Activated CD4-positive, alpha-beta T cell treated with anti-CD3 and anti-CD28 coated beads for 48 hours (primary cell): ENCODE measurements around the gene SH3PXD2A.
A peak's percentile ranks its signal among the peaks of the same experiment; 100 is the strongest.

ENCODE experiments used
- DNase-seq: peaks from one replicate; pipeline ENCODE4 v3.0.0-alpha.2; 2020

The SH3PXD2A gene

DNA sequence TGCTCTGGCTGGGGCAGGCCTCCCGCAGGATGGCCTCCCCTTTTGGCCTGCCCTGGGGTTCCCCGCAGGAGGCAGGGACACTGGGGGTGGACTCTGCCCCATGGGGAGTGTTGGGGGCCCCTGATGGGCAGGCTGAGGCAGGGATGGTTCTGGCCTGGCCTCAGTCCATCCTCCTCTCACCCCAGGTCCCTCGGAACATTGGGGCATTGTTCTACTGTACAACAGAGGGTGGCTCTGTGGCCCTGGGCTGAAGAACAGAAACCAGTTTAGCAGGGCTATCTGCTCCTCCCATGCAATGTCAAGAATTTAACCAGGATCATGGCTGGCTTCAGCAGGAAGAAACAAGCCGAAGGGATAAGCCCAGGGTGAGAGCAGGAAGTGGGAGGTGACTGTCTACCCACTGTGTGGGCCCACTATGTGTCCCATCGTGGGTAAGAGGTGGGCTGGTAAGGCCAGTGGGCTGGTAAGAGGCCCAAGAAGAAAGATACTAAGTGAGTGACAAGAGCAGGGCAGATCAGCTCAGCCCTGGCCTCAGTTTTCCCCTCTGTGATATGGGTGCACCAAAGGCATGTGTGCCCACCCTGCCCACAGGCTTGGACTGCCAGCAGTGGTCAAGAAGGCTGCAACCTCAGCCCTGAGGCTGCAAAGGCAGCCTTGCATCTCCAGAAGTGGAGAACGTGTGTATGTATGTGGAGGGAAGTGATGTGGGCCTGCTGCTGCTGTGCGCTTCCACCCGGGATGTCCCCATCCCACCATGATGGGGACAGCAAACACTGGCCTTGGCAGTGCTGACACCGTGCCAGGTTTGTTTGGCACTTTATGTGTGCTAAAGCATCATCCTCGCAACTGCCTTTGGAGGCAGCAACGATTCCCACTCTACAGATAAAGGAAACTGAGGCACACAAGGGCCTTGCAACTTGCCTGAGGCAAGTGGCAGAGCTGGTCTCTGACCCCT lies 138.9 kb downstream of the SH3PXD2A start:
- no peak for DNase-seq

DNA sequence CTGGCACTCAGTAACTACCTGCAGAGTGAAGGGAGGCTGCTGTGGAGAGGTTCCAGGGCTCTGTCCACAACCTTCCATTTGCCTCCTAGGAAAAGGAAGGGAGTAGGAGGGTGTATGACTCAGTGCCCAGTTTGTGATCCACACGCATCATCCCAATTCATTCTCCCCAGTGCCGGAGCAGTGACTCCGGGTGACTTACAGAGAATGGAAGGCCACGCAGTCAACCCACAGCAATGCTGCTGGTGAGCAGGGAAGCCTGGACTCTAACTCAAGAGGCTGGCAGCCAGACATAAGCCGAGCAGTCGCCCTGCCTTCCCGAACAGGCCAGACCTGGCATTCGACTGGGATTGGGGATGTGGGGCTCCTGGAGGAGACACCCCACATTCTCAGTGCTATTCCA lies 139.9 kb downstream of the SH3PXD2A start:
- DNase-seq: no peak

DNA sequence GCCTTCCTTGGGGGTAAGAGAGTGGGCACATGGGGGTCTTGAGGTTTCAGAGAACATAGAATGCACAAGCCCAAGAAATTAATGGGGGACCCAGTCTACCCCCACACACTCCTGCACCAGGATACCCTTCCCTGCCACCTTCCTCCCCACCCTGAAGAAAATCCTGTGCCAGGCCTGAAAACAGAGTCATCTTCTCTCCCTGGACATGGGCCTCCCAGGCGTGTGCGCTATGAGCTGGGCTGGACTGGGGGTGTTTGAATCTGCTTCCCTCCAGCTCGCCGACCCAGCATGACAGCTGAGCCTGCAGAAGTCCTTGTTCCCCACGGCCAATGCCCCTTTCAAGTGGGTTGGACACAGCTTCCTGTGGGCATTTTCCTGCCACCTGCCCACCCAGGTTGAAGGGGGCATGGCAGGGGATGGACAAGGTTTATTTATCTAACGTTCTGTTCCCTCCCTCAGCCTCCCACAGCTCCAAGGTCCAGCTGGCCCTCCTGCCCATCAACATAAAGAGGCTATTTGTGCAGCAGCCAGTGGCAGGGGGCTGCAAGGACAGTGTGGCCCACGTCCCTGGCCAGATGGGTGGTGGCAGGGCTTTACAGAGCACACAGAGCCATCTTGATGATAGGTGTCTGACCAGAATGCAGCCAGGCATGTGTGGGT lies 141.0 kb downstream of the SH3PXD2A start:
- DNase-seq: no peak

DNA sequence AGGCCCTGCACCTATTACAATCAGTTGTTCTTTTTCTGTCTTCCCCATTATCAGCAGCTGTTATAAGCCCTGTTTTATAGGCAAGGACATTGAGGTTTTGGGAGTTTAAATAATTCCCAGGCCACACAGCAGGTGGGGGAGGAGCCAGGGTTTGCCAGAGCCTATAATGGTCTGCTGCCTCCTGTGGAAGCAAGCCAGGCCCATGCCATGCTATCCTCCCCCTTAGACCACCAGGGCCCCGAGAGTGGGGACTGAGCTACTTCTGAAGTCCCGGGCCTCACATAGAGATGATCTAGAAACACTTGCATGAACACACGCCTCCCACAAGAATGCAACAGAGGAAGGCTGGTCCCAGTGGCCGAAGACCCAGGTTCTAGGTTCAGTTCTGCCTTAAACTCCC lies 141.7 kb downstream of the SH3PXD2A start:
- no peak for DNase-seq

DNA sequence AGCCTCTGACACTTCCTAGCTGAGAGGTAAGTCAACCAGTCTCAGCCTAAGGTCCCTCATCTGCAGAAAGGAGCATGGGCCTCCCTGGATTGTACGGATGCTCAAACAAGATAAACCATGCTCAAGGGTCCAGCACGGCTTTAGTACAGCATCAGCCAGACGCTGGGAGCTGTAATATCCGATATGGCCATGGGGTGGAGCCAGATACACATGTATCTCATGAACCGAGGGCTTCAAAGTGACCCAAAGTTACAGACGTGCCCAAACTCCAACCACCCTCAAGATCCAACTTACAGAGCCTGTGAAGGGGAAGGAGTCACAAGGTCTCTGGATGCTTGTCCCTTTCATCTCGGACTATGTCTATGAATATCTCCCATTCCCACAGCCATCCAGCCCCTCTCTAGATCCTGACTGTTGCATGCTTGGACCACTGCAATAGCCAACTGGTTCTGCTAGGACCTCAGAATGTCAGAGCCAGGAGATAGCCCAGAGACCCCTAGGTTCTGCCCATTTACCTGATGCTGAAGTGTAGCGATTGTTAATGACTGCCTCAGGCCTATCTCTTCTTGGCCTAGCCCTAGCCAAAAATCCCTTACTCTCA lies 142.4 kb downstream of the SH3PXD2A start:
- DNase-seq: peak; percentile 89

DNA sequence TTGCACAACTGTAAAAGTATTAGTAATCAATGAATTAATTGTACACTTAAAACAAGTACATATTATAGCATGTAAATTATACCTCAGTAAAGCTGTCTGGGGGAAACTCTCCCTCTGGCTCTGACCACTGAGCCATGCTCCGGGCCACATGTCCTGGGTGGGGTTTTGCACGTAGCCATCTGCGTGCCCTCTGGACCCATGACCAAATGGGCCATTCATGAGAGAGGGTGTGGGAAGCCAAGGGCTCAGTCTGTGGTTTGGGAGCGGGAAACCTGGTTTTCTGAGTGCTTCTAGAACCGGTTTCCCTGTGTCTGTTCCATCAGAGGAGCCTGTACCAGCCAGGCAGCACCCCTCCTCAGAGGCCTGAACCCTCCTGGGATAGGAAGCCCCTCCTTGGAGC lies 143.2 kb downstream of the SH3PXD2A start:
- no peak for DNase-seq

DNA sequence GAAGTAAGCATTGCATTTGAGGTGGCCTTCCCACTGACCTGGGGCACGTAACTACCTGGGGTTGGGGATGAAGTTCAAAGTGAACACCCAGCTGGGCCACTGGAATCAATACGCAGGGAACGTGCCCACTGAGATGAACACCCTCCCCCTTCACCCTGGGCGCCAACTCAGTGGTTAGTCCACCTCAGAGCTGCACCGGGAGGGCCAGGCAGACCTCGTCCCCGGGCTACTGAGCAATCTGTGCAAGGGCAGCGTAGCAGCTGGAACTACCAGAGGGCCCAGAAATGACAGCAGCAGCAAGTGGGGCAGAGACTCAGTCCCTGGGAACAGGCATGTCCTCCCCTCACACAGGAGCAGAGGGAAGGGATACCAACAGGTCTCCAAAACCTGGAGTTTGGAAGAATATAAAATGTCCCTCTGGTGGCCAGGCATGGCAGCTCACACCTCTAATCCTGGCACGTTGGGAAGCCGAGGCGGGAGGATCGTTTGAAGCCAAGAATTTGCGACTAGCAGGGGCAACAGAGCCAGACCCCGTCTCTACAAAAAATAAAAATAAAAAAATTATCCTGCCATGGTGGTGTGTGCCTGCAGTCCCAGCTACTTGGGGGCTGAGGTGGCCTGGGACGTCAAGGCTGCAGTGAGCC lies 143.9 kb downstream of the SH3PXD2A start:
- no peak for DNase-seq

DNA sequence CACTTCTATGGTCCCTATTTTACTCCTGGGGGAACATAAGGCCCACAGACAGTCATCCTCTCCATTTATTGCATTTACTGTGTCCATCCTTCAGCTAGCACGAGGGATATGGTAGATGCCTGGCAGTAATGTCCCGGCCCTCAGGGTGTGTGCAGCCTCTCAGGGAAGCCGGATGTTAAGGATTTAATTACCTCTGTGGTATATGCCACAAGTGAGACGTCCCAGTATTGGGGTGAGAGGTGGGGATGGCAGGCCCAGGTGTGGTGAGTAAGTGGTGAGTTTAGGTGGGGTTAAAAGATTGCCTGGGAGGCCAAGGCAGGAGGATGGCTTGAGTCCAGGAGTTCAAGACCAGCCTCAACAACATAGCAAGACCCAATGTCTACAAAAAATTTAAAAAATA lies 144.9 kb downstream of the SH3PXD2A start:
- DNase-seq: no peak

DNA sequence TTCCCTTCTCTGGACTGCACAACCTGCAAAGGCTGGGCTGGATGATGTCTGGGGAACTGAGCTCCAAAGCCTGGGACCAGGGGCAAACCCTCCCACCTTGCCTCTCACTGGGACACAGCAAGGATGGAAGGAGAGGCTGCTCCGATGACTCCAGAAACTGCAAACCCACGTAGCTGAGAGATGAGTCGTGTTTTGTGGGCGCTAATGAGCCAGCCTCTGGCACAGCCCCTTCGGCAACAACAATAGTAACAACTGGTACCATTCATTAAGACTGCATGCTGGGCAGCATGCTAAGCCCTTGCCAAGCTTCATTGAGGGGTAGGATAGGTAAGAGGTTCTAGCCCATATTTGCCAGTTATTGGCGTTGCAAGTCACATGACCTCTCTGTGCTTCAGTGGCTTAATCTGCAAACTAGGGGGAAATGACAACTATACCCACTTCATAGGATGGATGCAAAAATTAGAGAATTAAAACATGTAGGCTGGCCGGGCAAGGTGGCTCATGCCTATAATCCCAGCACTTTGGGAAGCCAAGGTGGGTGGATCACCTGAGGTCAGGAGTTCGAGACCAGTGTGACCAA lies 145.9 kb downstream of the SH3PXD2A start:
- peak; percentile 27 for DNase-seq

DNA sequence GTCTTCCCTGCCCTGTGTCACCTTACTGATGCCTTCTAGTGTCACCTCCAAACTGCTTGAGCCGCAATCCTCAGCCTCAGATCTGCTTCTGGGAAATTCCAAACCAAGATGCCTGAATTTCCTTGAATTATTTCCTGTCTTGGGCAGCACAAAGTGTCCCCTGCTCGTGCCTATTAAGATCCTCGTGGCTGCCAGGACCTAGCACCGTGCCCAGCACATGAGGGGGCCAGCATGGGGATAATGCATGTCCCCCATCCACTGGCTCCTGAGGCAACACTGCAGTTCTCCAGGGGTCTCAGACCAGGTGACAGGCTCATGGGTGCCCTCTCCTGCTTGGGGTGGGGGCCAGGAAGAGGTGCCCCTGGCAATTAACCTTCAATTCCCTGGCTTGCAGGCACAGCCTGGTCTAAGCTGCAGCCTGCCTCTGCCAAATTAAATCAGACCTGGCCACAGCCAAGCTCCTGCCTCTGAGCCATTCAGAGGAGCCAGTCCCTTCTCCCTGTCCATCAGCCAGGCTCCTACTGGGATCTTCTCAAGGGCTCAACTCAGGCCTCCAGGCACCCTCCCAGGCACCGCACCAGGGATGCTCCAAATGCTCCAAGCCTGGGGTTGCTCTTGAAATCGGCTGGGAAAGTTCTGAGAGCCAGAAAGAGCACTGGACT lies 146.6 kb downstream of the SH3PXD2A start:
- no peak for DNase-seq

DNA sequence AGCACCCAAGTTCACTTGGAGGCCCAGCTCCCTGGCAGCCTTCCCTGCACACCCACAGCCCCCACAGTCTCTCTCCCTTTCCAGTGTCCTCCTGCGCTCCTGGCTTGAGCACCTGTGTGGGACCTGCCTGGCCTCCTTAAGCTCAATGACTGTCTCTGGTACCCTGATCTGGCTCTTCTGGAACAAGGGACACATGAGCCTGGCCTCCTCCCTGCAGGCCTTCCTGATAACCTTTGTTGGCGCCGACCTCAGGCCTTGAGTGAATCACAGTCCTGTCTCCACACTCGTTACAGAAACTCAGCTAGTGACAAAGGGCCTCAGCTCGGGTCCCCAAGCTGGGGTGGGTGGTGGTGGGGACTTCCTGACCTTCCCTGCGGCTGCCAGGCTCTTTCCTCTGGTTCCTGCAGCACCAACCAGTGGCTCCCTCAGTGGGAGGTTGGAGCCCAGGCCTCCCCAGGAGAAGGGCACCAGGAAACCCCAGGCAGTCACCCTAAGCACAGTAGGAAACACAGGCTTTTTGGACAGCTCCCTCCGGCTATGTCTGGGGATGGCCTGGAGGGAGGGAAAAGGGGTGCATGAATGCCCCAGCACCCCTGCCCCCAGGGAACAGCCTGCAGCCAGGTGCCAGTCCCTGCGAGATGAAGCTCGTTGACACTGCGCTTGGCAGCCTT lies 147.3 kb downstream of the SH3PXD2A start:
- DNase-seq: no peak

DNA sequence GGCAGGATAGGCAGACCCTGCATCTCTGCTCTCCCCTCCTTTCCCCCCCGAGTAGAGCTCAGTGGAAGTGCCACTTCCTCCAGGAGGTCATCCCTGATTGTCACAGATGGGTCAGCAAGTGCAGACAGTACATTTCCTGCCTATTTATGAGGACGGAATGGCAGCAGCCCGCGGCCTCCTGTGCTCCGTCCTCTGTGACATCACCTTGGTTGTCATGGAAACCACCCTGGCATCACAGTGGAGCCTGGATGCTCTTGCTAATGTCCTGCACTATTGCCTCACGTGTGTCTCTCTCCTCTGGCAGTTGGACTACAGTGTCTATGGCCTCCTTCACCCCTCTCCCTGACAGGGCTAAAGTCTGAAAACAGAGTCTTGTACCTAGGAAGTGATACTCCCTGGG lies 148.6 kb downstream of the SH3PXD2A start:
- DNase-seq: no peak

DNA sequence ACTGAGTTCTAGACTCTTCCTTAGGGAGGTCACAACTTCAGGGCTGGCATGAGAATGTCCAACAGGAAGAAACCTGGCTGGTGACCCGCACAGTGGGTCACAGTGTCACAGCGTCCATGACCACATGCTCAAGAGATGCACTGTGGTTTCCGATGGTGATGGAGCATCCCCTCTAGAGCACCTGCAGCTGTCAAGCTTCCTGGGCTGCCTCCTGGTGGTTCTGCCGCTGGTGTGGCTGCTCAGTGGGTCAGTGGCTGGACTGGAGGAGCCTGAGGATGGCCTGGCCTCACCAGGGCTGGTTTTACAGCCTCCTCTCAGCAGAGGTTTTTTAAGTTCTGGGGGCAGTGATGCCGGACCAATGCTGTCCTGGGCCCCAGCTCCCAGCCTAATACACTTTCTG lies 149.3 kb downstream of the SH3PXD2A start:
- DNase-seq: no peak

DNA sequence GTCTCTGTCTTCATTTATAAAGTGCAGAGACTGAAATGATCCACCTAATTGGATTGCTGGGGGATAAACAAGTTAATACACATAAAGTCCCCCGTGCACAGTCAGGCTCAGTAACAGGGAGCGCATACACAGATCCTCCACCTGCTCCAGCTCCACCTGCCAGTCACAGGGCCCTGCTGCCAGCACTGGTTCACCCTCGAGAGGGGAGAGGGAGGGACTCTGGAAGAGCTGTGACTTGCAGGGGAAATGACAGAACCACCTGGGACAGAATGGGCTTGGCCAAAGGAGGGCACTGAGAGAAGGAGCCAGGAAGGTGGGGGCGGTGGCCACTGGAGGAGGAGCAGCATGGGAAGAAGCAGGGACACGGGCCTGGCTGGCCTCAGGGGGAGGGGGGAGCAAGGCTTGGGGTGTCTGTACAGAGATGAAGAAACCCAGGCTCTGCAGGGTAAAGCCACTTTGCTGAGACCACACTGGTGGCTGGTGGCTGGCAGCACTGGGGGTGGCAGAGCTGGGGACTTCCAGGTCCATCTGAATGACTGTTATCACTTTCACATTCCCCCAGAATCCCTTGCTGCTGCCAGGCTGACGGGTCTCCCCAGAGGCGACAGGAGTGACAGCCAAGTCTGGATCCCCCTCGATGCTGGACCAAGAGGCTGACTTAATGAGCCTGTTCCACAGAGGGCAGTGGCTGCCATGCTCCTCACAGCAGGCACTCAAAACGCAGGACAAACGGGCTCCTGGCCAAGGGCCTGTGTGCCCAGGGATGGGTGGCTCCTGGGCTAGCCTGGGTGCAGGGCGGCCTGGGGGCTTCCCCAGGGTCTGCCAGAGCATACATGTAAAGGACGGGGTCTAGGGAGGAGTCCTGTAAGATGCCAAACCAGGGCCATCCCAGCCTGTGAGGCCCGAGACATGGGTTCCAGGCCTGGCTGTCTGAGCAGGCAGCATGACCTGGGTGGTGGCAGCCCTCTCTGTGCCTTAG lies 151.1 kb downstream of the SH3PXD2A start:
- DNase-seq: no peak

DNA sequence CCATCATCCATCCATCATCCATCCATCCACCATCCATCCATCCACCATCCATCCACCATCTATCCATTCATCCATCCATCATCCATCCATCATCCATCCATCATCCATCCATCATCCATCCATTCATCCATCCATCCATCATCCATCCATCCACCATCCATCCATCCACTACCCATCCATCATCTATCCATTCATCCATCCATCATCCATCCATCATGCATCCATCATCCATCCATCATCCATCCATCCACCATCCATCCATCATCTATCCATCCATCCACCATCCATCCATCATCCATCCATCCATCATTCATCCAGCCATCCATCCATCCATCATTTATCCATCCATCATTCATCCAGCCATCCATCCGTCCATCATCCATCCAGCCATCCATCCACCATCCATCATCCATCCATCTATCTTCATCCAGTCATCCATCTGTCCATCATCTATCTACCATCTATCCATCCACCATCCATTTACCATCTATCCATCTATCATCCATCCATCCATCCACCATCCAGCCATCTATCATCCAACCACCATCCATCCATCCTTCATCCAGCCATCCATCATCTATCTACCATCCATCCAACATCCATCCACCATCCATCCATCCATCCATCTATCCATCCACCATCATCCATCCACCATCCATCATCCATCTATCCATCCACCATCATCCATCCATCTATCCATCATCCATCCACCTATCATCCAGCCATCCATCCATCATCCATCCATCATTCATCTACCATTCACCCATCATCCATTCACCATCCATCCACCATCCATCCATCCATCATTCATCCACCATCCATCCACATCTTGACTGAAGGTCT lies 153.8 kb downstream of the SH3PXD2A start:
- no peak for DNase-seq

DNA sequence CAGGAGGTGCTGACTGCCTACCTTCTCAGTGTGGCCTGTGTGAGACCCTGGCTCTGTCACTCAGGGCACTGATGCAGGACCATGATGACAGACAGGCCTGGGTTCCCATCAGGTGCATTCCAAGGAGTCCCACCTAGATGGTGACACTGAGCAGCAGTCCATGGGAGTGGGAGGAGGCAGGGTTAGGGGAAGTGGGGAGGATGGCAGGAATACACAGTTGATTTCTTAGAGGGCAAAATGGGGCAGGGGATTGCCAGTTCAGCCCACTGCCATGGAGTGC lies 155.0 kb downstream of the SH3PXD2A start:
- no peak for DNase-seq

DNA sequence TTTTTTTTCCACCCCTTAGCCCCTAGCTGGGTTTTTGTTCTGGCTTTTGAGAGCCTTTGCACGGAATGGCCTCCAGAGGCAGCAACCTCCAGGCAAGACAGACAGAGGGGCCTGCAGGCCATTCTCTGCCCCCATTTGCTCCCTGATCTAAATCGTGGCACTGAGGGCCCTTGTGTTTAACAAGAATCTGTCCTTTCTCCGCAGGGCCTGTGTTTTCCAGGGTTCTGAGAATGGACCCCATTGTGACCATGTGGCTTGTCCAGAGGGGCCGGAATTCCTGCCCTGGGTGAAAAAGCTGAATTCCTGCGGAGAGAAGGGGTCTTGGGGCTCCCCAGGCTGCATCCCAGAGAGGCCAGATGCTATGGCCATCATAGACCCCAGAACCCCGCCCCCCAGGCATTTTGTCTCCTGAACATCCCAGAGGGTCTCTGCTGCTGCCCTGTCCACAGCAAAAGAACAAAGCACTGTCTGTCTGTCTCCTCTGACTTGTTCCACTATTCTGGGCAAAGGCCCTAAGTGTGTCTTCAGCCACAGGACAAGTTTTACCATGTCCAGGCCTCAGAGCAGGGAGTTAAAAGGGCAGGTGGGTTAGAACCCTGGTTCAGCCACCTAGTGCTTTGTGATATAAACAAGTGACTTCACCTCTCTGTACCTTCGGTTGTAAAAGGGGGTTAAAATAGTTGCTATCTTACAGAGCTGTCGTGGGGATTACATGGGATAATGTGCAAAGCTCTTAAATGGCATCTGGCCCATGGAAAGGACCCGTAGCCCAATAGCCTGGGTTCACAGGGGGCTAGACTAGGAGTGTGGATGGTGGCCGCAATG lies 155.6 kb downstream of the SH3PXD2A start:
- DNase-seq: no peak

DNA sequence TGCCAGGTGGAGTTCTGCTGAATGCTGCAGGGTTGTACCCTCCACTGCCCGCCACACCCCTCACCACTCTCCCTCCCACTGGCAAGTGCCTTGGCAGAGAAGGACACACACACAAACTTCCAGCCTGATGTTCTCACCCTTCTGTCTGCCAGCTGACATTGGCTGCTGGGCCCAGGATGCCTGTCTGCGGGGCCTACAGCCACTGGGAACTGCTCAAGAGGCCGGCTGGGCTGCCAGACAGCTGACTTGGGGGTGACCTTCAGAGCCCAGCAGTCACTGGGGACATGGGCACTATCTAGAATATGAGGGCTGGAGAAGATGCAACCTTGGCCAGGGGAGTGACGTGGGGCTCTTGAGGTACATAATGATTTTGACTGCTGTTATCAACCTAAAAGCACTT lies 157.1 kb downstream of the SH3PXD2A start:
- no peak for DNase-seq

DNA sequence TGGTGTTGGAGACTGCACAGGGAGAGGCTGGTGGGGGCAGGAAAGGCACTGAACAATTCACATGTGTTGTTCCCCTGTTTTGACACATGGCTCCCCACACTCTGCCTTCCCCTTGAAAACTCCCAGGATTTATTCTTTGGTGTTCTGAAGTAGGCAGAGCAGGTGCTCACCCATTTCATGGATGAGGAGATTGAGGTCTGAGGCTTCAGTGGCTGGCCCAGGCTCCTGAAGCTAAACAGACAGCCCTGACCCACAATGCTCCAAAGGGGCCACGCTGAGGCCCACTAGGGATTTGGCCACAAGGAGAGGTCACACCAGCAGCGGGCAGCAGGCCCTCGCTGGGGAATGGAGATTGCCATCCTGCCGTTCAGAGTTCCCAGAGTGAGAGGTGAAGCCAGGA lies 157.6 kb downstream of the SH3PXD2A start:
- DNase-seq: no peak
